Mucosa of descending colon (tissue), 3 donors: ENCODE measurements around the gene ZNF653. TPM values are rescaled to one million over a fixed set of nuclear protein-coding genes. Genes with fewer than 3 reads are reported as not detected.
A peak's percentile ranks its signal among the peaks of the same experiment; 100 is the strongest.

ENCODE experiments used
- ATAC-seq: fragments of 200-7000 bp; cut with Tn5 transposase; one replicate; pipeline ENCODE4 v1.9.1; 2020; ENCODE audit warnings: mild to moderate bottlenecking, moderate library complexity
- DNase-seq, 3 donors: peaks; one replicate each; pipeline ENCODE4 v3.0.0-alpha.2; 2020
- H3K36me3 ChIP-seq: fragments of 200-600 bp; one replicate; pipeline ENCODE4 v1.8.0; 2021; ENCODE audit warnings: low read depth, mild to moderate bottlenecking
- H3K4me1 ChIP-seq: fragments of 200-600 bp; one replicate; pipeline ENCODE4 v1.8.0; 2021; ENCODE audit warnings: low read depth, mild to moderate bottlenecking
- H3K4me3 ChIP-seq: fragments of 200-600 bp; one replicate; pipeline ENCODE4 v1.8.0; 2021; ENCODE audit warnings: mild to moderate bottlenecking
- H3K9me3 ChIP-seq: fragments of 200-600 bp; one replicate; pipeline ENCODE4 v1.8.0; 2021; ENCODE audit warnings: mild to moderate bottlenecking
- intact Hi-C, 2 donors: fragments of 100-400 bp; cut with DNase I in 1 of 2; cut with micrococcal nuclease in 1 of 2; formaldehyde crosslinking; loops; one replicate each; pipeline versions ENCODE4 v1.11.0 to v1.11.1; 2022; cut with DNase I, micrococcal nuclease
- total RNA-seq, 3 donors: library from RNA; stranded (reverse); fragmentation: NEBNext Ultra II Directional in 2 of 3; extraction: Animal tissue kit (Norgen Biotek cat#: 25700) in 2 of 3; gene quantifications; one replicate each; pipeline versions ENCODE4 v1.2.1 to v1.2.4, GENCODE V29; 2021 to 2023
- TF ChIP-seq, protein P1 (sequence below): fragments of 200-600 bp; IDR thresholded peaks from one replicate; pipeline ENCODE4 v1.8.0; 2022; ENCODE audit warnings: antibody characterized with exemption, mild to moderate bottlenecking
- donor health status: DM: no; HTN: no; CAD: no; lungs with moderate emphysema.
- donor health status: DM: no; HTN: no; CAD: no.
- donor health status: DM: no; HTN: yes; CAD: no.

Gene ZNF653
- total RNA-seq, 3 donors from 2014 or later = 10.4 to 13.5 (median 10.9) TPM

- DNase-seq = no peak
- Histone ChIP-seq H3K9me3 (no peaks in the 10 kb centered on the region), H3K4me1 (no peaks in the 10 kb centered on the region), H3K4me3 (no peak overlapping the region), H3K36me3 (no peaks in the 10 kb centered on the region)
- intact Hi-C loops = loop anchor here in 1 of 2 donors (10.0 kb wide), 1 partner anchor 75 kb away; the partner anchor contains the start of gene ACP5
- no peak for ATAC-seq
- TF ChIP-seq, protein P1, sequence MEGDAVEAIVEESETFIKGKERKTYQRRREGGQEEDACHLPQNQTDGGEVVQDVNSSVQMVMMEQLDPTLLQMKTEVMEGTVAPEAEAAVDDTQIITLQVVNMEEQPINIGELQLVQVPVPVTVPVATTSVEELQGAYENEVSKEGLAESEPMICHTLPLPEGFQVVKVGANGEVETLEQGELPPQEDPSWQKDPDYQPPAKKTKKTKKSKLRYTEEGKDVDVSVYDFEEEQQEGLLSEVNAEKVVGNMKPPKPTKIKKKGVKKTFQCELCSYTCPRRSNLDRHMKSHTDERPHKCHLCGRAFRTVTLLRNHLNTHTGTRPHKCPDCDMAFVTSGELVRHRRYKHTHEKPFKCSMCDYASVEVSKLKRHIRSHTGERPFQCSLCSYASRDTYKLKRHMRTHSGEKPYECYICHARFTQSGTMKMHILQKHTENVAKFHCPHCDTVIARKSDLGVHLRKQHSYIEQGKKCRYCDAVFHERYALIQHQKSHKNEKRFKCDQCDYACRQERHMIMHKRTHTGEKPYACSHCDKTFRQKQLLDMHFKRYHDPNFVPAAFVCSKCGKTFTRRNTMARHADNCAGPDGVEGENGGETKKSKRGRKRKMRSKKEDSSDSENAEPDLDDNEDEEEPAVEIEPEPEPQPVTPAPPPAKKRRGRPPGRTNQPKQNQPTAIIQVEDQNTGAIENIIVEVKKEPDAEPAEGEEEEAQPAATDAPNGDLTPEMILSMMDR = no peak
Measured at GRCh38 chr19:11499890-11500420, 5.7 kb downstream of the ZNF653 start.

DNA sequence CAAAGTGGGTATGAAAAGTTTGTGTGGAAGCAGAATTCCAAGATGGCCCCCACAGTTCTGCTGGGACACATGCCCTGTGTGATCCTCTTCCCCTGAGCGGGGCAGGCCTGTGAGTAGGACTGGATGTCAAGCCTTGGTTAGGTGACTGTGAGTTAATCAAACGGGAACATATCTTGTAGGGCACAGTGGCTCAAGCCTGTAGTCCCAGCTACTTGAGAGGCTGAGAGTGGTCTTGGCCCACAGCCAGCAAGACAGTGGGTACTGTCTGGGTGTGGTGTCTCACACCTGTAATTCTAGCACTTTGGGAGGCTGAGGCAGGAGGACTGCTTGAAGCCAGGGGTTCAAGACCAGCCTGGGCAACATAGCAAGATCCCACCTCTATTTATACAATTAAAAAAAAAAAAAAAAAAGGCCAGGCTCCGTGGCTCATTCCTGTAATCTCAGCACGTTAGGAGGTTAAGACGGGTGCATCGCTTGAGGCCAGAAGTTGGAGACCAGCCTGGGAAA, 6.4 kb downstream of the ZNF653 start:
- DNase-seq (no peak), ATAC-seq (no peak)
- Histone ChIP-seq H3K4me3 (no peak overlapping the region), H3K36me3 (no peaks in the 10 kb centered on the region), H3K4me1 (no peaks in the 10 kb centered on the region), H3K9me3 (no peaks in the 10 kb centered on the region)
- intact Hi-C loops = loop anchor here in 1 of 2 donors (10.0 kb wide), 1 partner anchor 76 kb away; the partner anchor contains the start of gene ACP5
- TF ChIP-seq, protein P1 = no peak

GRCh38 chr19:11496391-11497163, 9.1 kb downstream of the ZNF653 start:
- no peaks in the 10 kb centered on the region for H3K36me3 ChIP-seq

GRCh38 chr19:11495885-11496284, 9.8 kb downstream of the ZNF653 start:
- no peak for ATAC-seq
- intact Hi-C loops = loop anchor here in 1 of 2 donors (10.0 kb wide), 1 partner anchor 79 kb away; the partner anchor contains the start of gene ACP5

More at GRCh38 chr19:11496391-11497163, 9.1 kb downstream of the ZNF653 start:
- DNase-seq = peak in 2 of 3 donors; percentile 74 to 79
- ATAC-seq = peak; percentile 92
- Histone ChIP-seq H3K9me3 (no peaks in the 10 kb centered on the region), H3K4me3 (no peak overlapping the region), H3K4me1 (no peaks in the 10 kb centered on the region)
- intact Hi-C loops = loop anchor here in 1 of 2 donors (10.0 kb wide), 1 partner anchor 78 kb away; the partner anchor contains the start of gene ACP5
- TF ChIP-seq, protein P1 = peak; percentile 55

GRCh38 chr19:11495481-11495880, 10.2 kb downstream of the ZNF653 start:
- Histone ChIP-seq H3K36me3 (no peaks in the 10 kb centered on the region), H3K9me3 (no peaks in the 10 kb centered on the region), H3K4me1 (no peaks in the 10 kb centered on the region), H3K4me3 (no peak overlapping the region)
- intact Hi-C loops = loop anchor here in 1 of 2 donors (10.0 kb wide), 1 partner anchor 79 kb away; the partner anchor contains the start of gene ACP5
- TF ChIP-seq, protein P1 = no peak
- no peak for ATAC-seq
- no peak for DNase-seq

More at GRCh38 chr19:11495885-11496284, 9.8 kb downstream of the ZNF653 start:
- TF ChIP-seq, protein P1 = no peak
- no peak for DNase-seq
- no peak overlapping the region for H3K4me3 ChIP-seq
- no peaks in the 10 kb centered on the region for H3K9me3 ChIP-seq
- no peaks in the 10 kb centered on the region for H3K4me1 ChIP-seq
- H3K36me3 ChIP-seq = no peaks in the 10 kb centered on the region
